Activated naive CD4-positive, alpha-beta T cell treated with anti-CD3 and anti-CD28 coated beads, Interleukin-2, amount 50 U/mL, for 72 hours (primary cell): ENCODE data around the gene FGR. TPM values are rescaled to one million over a fixed set of nuclear protein-coding genes. Genes with fewer than 3 reads are reported as not detected.

Experiments
- total RNA-seq, 2 donors: library from RNA; stranded (reverse); gene quantifications; one replicate each; pipeline ENCODE4 v1.2.3, GENCODE V29; 2022

Gene FGR
- total RNA-seq, 2 donors from 2014 or later, result 0.29 to 0.68 TPM

Other genes with a start within 250 kb of the FGR start
- under 1 TPM; 0.25 to 0.72 TPM for gene GPR3, start 242.6 kb downstream of the FGR start, total RNA-seq
- gene WASF2, start 145.0 kb downstream of the FGR start, total RNA-seq, result 100 to 1,000 TPM in 1 of 2 donors, 10 to 100 TPM in 1; 97.8 to 116 TPM
- gene AHDC1, start 31.0 kb downstream of the FGR start, total RNA-seq, result 10 to 100 TPM; 12.8 to 16.5 TPM
- 100 to 1,000 TPM in 1 of 2 donors, 10 to 100 TPM in 1; 55.4 to 110 TPM for gene IFI6, start 37.0 kb upstream of the FGR start, total RNA-seq
- gene FAM76A, start 90.8 kb upstream of the FGR start, total RNA-seq, result 10 to 100 TPM in 1 of 2 donors, 1 to 10 TPM in 1; 5.7 to 10.4 TPM
- 10 to 100 TPM; 35.2 to 41.0 TPM for gene STX12, start 138.0 kb upstream of the FGR start, total RNA-seq
- 10 to 100 TPM; 28.3 to 52.0 TPM for gene PPP1R8, start 195.6 kb upstream of the FGR start, total RNA-seq
- gene THEMIS2, start 237.4 kb upstream of the FGR start, total RNA-seq, result 10 to 100 TPM; 27.3 to 34.6 TPM